Prostate gland (tissue), 2 donors: ENCODE results near the gene RTF2. TPM values are rescaled to one million over a fixed set of nuclear protein-coding genes. Genes with fewer than 3 reads are reported as not detected.
"Not testable (repeated sequence)": the region's sequence is repeated elsewhere in the genome, so short reads cannot be mapped to it uniquely, and the experiment has no call there.

Experiments used
- DNase-seq: peaks from one replicate; pipeline ENCODE4 v3.0.0-alpha.2; 2019; ENCODE audit warnings: low spot score
- H3K27ac ChIP-seq, 2 donors: fragments of 200-600 bp; sonication (generic); 2 replicates each; pipeline ENCODE4 v1.5.1; 2017 to 2019
- H3K27me3 ChIP-seq: fragments of 200-600 bp; sonication (generic); replicated peaks from 2 replicates; pipeline ENCODE4 v1.5.1; 2019; ENCODE audit not compliant: insufficient read depth
- H3K36me3 ChIP-seq, 2 donors: fragments of 200-600 bp; sonication (generic); 1 replicate in 1 of 2; 2 replicates in 1 of 2; pipeline versions ENCODE4 v1.5.1 to v1.8.1; 2017 to 2019
- H3K4me1 ChIP-seq: fragments of 200-600 bp; sonication (generic); replicated peaks from 2 replicates; pipeline ENCODE4 v1.5.1; 2019
- H3K4me3 ChIP-seq, 2 donors: fragments of 200-600 bp; sonication (generic); 2 replicates each; pipeline ENCODE4 v1.5.1; 2017 to 2019
- H3K9me3 ChIP-seq: fragments of 200-600 bp; sonication (generic); 2 replicates; pipeline ENCODE4 v1.5.1; 2017
- POLR2A ChIP-seq: fragments of 450-650 bp; IDR thresholded peaks from one replicate; pipeline ENCODE4 v1.6.1; 2016; ENCODE audit warnings: antibody characterized with exemption, mild to moderate bottlenecking
- POLR2AphosphoS5 ChIP-seq: sonication (generic); formaldehyde crosslinking; IDR thresholded peaks from one replicate; pipeline ENCODE4 v1.6.1; 2017; ENCODE audit warnings: antibody characterized with exemption
- WGBS: methylation state at CpG from one replicate; pipeline ENCODE4 v1.1.5; 2018; 5-methylcytosine and 5-hydroxymethylcytosine counted together
- intact Hi-C: fragments of 100-400 bp; cut with DNase I; formaldehyde crosslinking; loops from one replicate; pipeline ENCODE4 v1.14.2; 2022
- total RNA-seq, 2 donors: library from RNA; depleted of rRNA; stranded (reverse); fragments of >200 nt; gene quantifications; one replicate each; pipeline ENCODE4 v1.1.0, GENCODE V29; 2016
- TF ChIP-seq, protein P1 (sequence below), 4 experiments: fragments of 200-600 bp in 2 of 4; fragments of 450-650 bp in 2 of 4; sonication (generic) in 2 of 4; IDR thresholded peaks; 1 replicate in 3 of 4; 2 replicates in 1 of 4; pipeline ENCODE4 v1.5.1; 2016 to 2019; ENCODE audit warnings: antibody characterized with exemption in 4 of 4, mild to moderate bottlenecking in 2 of 4, moderate library complexity in 2 of 4

The RTF2 gene
- total RNA-seq, 2 donors from 2014 or later = 71.3 to 81.7 TPM

DNA sequence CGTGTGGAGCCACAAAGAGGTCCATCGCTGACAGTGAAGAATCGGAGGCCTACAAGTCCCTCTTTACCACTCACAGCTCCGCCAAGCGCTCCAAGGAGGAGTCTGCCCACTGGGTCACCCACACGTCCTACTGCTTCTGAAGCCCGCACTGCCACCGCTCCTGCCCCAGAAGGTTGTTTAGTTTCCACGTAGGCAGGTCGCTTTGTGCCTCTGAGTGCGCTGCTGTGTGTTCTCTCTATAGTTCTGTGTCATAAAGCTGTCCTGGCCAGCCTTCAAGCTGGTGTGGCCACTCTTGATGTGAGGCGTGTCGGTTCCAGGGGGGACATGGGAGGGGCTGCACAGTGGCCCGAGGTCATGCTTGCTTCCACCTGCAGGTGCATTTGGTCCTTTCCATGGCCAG, 49.7 kb downstream of the RTF2 start:
- intact Hi-C loops = no loop called here
- WGBS = 95% methylated on average over 14 of the region's 14 CpGs
- H3K27me3 ChIP-seq = no peaks in the 10 kb centered on the region
- H3K4me3 ChIP-seq = no peak overlapping the region
- H3K9me3 ChIP-seq = no peaks in the 10 kb centered on the region
- TF ChIP-seq, protein P1, sequence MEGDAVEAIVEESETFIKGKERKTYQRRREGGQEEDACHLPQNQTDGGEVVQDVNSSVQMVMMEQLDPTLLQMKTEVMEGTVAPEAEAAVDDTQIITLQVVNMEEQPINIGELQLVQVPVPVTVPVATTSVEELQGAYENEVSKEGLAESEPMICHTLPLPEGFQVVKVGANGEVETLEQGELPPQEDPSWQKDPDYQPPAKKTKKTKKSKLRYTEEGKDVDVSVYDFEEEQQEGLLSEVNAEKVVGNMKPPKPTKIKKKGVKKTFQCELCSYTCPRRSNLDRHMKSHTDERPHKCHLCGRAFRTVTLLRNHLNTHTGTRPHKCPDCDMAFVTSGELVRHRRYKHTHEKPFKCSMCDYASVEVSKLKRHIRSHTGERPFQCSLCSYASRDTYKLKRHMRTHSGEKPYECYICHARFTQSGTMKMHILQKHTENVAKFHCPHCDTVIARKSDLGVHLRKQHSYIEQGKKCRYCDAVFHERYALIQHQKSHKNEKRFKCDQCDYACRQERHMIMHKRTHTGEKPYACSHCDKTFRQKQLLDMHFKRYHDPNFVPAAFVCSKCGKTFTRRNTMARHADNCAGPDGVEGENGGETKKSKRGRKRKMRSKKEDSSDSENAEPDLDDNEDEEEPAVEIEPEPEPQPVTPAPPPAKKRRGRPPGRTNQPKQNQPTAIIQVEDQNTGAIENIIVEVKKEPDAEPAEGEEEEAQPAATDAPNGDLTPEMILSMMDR (IDR thresholded peaks at IDR 0.05) = no peak
- no peak for TF ChIP-seq POLR2AphosphoS5
- no peak for TF ChIP-seq POLR2A
- H3K27ac ChIP-seq = no peak overlapping the region
- DNase-seq = no peak
- H3K36me3 ChIP-seq = peaks cover 3 to 13% of the 10 kb centered on the region in 2 donors
- H3K4me1 ChIP-seq = no peaks in the 10 kb centered on the region

DNA sequence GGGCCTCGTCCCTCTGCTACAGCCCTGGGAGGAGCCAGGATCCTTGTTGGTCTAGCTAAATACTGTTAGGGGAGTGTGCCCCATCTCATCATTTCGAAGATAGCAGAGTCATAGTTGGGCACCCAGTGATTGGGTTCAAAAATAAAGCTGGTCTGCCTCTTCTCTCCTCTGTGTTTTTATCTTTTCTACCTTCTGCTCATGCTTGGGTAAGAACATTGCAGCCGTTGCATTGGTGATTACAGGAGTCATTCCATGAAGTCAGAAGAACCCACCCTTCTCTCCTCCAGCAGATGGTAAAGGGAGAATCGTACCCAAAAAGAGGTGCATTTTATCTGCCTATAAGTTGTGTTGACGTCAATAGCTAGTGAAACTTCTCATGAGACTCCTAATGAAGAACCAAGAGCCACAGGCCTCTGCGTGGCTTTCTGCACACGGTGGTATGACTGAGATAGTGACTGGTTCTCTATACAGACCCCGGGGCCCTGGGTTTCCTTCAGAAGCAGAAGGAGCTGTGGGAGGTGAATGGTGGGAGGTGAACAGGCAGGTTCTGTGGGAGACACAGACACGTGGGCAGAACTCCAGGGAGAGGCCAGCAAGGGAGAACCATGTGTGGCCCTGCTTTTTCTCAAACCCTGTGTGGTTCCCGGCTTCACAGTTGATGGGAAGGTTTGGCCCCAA, 50.4 kb downstream of the RTF2 start:
- Histone ChIP-seq H3K4me1 (no peaks in the 10 kb centered on the region), H3K27me3 (no peaks in the 10 kb centered on the region), H3K4me3 (no peak overlapping the region), H3K36me3 (peaks cover 3 to 13% of the 10 kb centered on the region in 2 donors), H3K9me3 (no peaks in the 10 kb centered on the region), H3K27ac (no peak overlapping the region)
- 94% methylated on average over 10 of the region's 10 CpGs for WGBS
- TF ChIP-seq POLR2AphosphoS5 (no peak), POLR2A (no peak)
- TF ChIP-seq, protein P1 (IDR thresholded peaks at IDR 0.05) = no peak
- intact Hi-C loops = no loop called here
- DNase-seq = no peak

DNA sequence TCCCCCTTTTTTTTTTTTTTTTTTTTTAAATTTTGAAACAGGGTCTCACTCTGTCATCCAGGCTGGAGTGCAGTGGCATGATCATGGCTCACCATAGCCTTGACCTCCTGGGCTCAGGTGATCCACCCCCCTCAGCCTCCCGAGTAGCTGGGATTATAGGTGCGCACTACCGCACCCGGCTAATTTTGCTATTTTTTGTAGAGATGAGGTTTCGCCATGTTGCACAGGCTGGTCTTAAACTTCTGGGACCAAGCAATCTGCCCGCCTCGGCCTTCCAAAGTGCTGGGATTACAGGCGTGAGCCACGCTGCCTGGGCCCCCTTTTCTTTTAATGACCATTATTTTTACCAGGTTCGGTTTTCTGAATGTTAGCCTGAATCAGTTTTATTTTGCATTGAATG, 51.1 kb downstream of the RTF2 start:
- peaks cover 3 to 13% of the 10 kb centered on the region in 2 donors for H3K36me3 ChIP-seq
- no peaks in the 10 kb centered on the region for H3K4me1 ChIP-seq
- no peak for DNase-seq
- no peak for TF ChIP-seq POLR2AphosphoS5
- no peak for TF ChIP-seq POLR2A
- TF ChIP-seq, protein P1 (IDR thresholded peaks at IDR 0.05) = no peak
- H3K9me3 ChIP-seq = no peaks in the 10 kb centered on the region
- no peaks in the 10 kb centered on the region for H3K27me3 ChIP-seq
- 98% methylated on average over 10 of the region's 10 CpGs for WGBS
- no peak overlapping the region for H3K27ac ChIP-seq
- intact Hi-C loops = no loop called here
- no peak overlapping the region for H3K4me3 ChIP-seq

DNA sequence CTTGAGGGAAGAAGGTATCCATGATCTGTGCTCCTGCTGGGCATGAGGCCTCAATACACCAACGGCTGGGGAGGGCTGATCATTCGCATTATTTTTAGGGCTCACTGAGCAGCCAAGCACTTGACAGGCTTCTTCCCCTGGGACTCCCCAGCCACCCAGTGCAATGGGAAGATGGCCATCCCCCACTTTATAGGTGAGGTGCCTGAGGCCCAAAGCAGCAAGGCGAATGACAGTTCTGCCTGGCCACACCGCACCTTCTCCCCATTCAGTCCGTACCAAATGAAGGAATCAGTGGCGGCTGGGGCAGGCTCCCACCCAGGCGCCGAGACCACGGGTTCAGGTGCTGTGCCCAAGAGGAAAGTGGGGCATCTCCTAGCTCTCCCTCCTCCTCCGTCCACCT, 51.8 kb downstream of the RTF2 start:
- Histone ChIP-seq H3K27me3 (no peaks in the 10 kb centered on the region), H3K9me3 (no peaks in the 10 kb centered on the region), H3K36me3 (peaks cover 3 to 13% of the 10 kb centered on the region in 2 donors), H3K27ac (no peak overlapping the region), H3K4me3 (no peak overlapping the region), H3K4me1 (no peaks in the 10 kb centered on the region)
- DNase-seq = no peak
- intact Hi-C loops = no loop called here
- 98% methylated on average over 10 of the region's 10 CpGs for WGBS
- TF ChIP-seq POLR2A (no peak), POLR2AphosphoS5 (no peak)
- TF ChIP-seq, protein P1 (IDR thresholded peaks at IDR 0.05) = no peak

DNA sequence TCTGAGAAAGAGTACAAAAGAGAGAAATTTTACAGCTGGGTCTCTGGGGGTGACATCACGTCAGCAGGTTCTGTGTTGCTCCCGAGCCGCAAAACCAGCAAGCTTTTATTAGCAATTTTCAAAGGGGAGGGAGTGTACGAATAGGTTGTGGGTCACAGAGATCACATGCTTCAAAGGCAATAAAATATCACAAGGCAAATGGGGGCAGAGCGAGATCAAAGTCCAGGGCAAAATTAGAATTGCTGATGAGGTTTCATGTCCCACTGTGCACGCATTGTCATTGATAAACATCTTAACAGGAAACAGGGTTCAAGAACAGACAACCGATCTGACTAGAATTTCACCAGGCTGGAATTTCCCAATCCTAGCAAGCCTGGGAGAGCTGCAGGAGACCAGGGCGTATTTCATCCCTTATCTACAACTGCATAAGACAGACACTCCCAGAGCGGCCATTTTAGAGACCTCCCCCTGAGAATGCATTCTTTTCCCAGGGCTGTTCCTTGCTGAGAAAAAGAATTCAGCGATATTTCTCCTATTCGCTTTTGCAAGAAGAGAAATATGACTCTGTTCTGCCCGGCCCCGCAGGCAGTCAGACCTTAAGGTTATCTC, 52.4 kb downstream of the RTF2 start:
- H3K27ac ChIP-seq, H3K4me3 ChIP-seq, DNase-seq, H3K27me3 ChIP-seq, H3K9me3 ChIP-seq, intact Hi-C loops, H3K4me1 ChIP-seq: not testable (repeated sequence)
- WGBS = 86% methylated on average over 13 of the region's 13 CpGs
- H3K36me3 ChIP-seq = peaks cover 3 to 13% of the 10 kb centered on the region in 2 donors
